NCI-H187 (cell line): Measurements from ENCODE around the gene MYH14.
"Not testable (repeated sequence)": the region's sequence is repeated elsewhere in the genome, so short reads cannot be mapped to it uniquely, and the experiment has no call there.

ENCODE experiments used
- DNase-seq, 2 experiments: peaks; one replicate each; lab custom pipeline; 2025; lab: John Stamatoyannopoulos, UW

MYH14 gene

GRCh38 chr19:50319156-50319555 lies 115.7 kb downstream of the MYH14 start:
- DNase-seq = no peak

GRCh38 chr19:50320051-50320450 lies 116.6 kb downstream of the MYH14 start:
- DNase-seq = no peak

GRCh38 chr19:50320596-50320995 lies 117.2 kb downstream of the MYH14 start:
- no peak for DNase-seq

- no peak for DNase-seq
These were observed 118.4 kb downstream of the MYH14 start for GRCh38 chr19:50321831-50322230.

- DNase-seq = no peak
These were observed 118.8 kb downstream of the MYH14 start for GRCh38 chr19:50322234-50322633.

- no peak for DNase-seq
These were observed 119.7 kb downstream of the MYH14 start for GRCh38 chr19:50322931-50323781.

- no peak for DNase-seq
These were observed 120.3 kb downstream of the MYH14 start for GRCh38 chr19:50323782-50324133.

GRCh38 chr19:50324331-50324730 lies 120.9 kb downstream of the MYH14 start:
- no peak for DNase-seq

GRCh38 chr19:50325310-50326100 lies 122.1 kb downstream of the MYH14 start:
- peak; percentile 87 to 97 for DNase-seq

- DNase-seq = no peak
These were observed 122.8 kb downstream of the MYH14 start for GRCh38 chr19:50326101-50326664.

- no peak for DNase-seq
These were observed 123.6 kb downstream of the MYH14 start for GRCh38 chr19:50327013-50327412.

- no peak for DNase-seq
These were observed 124.2 kb downstream of the MYH14 start for GRCh38 chr19:50327461-50328223.

GRCh38 chr19:50328224-50328872 lies 124.9 kb downstream of the MYH14 start:
- DNase-seq = peak in 1 of 2 experiments; percentile 57

- no peak for DNase-seq
These were observed 125.4 kb downstream of the MYH14 start for GRCh38 chr19:50328873-50329145.

GRCh38 chr19:50329146-50329925 lies 125.9 kb downstream of the MYH14 start, which contains the start of gene KCNC3:
Gene KCNC3 (minus strand): TSS chr19:50329377. CDS start chr19:50329082, 295 bp downstream.
- DNase-seq = peak; percentile 100

- not testable (repeated sequence) for DNase-seq
These were observed 126.5 kb downstream of the MYH14 start for GRCh38 chr19:50329926-50330294.

- DNase-seq = peak; percentile 94 to 96
These were observed 127.1 kb downstream of the MYH14 start for GRCh38 chr19:50330365-50331078.

- no peak for DNase-seq
These were observed 128.0 kb downstream of the MYH14 start for GRCh38 chr19:50331221-50331993.

GRCh38 chr19:50331994-50332243 lies 128.5 kb downstream of the MYH14 start:
- DNase-seq = no peak
